Muscle of back (tissue), 11 donors: ENCODE results near the gene THAP9. TPM values are rescaled to one million over a fixed set of nuclear protein-coding genes. Genes with fewer than 3 reads are reported as not detected.

Experiments
- DNase-seq, 3 donors: peaks; one replicate each; pipeline versions ENCODE4 v3.0.0 to v3.0.0-alpha.2; 2013
- polyA plus RNA-seq, 10 donors: library from polyadenylated mRNA; unstranded; fragments of 120-200 nt; gene quantifications; one replicate each; pipeline ENCODE4 v1.2.1, GENCODE V29; 2013; ENCODE audit not compliant: insufficient read length in 10 of 10

Gene THAP9
- polyA plus RNA-seq, 10 donors = 6.1 to 10.0 (median 7.4) TPM

- no peak for DNase-seq
Observed at GRCh38 chr4:82954212-82954611, 53.7 kb downstream of the THAP9 start.

GRCh38 chr4:82957045-82957444 is 56.5 kb downstream of the THAP9 start:
- no peak for DNase-seq

GRCh38 chr4:82965763-82966162 is 65.2 kb downstream of the THAP9 start:
- no peak for DNase-seq

GRCh38 chr4:82968972-82969371 is 68.4 kb downstream of the THAP9 start:
- DNase-seq = no peak

- no peak for DNase-seq
Observed at GRCh38 chr4:82969414-82969813, 68.9 kb downstream of the THAP9 start.

Other genes starting within 250 kb of the THAP9 start
- gene SCD5, start 101.9 kb upstream of the THAP9 start, polyA plus RNA-seq = 10 to 100 TPM in 9 of 10 donors, 1 to 10 TPM in 1; 8.5 to 17.3 (median 11.9) TPM
- 100 to 1,000 TPM; 164 to 239 (median 190) TPM for gene SEC31A, start 9.6 kb upstream of the THAP9 start, polyA plus RNA-seq
- gene LIN54, start 110.1 kb downstream of the THAP9 start, polyA plus RNA-seq = 10 to 100 TPM in 2 of 10 donors, 1 to 10 TPM in 8; 7.1 to 13.6 (median 8.8) TPM
- 10 to 100 TPM; 57.9 to 81.1 (median 65.0) TPM for gene COPS4, start 134.4 kb downstream of the THAP9 start, polyA plus RNA-seq
- gene PLAC8, start 214.0 kb downstream of the THAP9 start, polyA plus RNA-seq = 1 to 10 TPM in 8 of 10 donors, under 1 TPM in 2; 0.94 to 7.4 (median 3.5) TPM